HT1080 (cell line): ENCODE data around the gene HOXC13. TPM values are rescaled to one million over a fixed set of nuclear protein-coding genes. Genes with fewer than 3 reads are reported as not detected.
A peak's percentile ranks its signal among the peaks of the same experiment; 100 is the strongest.

Experiments
- DNase-seq: peaks from one replicate; pipeline ENCODE4 v3.0.0-alpha.2; 2015; ENCODE audit warnings: low read depth
- total RNA-seq: library from RNA; depleted of rRNA; stranded (reverse); fragments of >200 nt; shearing (Covaris generic); gene quantifications from 2 replicates; pipeline ENCODE4 v1.2.3, GENCODE V29; 2014

The HOXC13 gene
- total RNA-seq, 1 experiment from 2014 or later: 6.6 TPM

- no peak for DNase-seq
These were observed 29.8 kb downstream of the HOXC13 start for GRCh38 chr12:53968214-53969127.

GRCh38 chr12:53969588-53970259, 31.1 kb downstream of the HOXC13 start:
- DNase-seq: no peak

DNA sequence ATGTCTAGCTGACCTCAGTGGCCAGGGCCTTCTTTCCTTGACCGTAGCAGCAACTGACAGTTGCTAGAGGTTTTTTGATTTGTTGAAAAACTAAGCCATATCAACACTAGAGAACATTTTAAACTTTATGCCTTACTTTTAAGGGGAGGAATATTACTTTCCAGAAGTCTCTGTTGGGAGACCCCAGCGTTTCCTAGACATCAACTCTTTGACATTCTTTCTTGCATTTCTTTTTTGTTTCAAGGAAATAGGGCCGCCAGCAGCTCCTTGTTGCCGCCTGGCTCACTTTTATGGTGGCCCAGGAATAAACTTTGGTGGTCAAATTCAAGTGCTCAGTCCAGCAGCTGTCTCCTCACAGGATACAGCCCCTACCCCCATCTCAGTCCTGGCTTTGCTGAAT, 31.8 kb downstream of the HOXC13 start:
- no peak for DNase-seq

- no peak for DNase-seq
These were observed 32.5 kb downstream of the HOXC13 start for GRCh38 chr12:53971129-53971528.

- DNase-seq: no peak
These were observed 33.1 kb downstream of the HOXC13 start for GRCh38 chr12:53971686-53972085.

- peak; percentile 30 for DNase-seq
These were observed 33.6 kb downstream of the HOXC13 start for GRCh38 chr12:53972152-53972702.

GRCh38 chr12:53972722-53973235, 34.1 kb downstream of the HOXC13 start, which contains the start of gene HOXC11:
Gene HOXC11 (plus strand): TSS chr12:53973126. CDS start chr12:53973242, 116 bp downstream.
- DNase-seq: no peak

GRCh38 chr12:53973236-53974042, 34.8 kb downstream of the HOXC13 start:
- DNase-seq: no peak

DNA sequence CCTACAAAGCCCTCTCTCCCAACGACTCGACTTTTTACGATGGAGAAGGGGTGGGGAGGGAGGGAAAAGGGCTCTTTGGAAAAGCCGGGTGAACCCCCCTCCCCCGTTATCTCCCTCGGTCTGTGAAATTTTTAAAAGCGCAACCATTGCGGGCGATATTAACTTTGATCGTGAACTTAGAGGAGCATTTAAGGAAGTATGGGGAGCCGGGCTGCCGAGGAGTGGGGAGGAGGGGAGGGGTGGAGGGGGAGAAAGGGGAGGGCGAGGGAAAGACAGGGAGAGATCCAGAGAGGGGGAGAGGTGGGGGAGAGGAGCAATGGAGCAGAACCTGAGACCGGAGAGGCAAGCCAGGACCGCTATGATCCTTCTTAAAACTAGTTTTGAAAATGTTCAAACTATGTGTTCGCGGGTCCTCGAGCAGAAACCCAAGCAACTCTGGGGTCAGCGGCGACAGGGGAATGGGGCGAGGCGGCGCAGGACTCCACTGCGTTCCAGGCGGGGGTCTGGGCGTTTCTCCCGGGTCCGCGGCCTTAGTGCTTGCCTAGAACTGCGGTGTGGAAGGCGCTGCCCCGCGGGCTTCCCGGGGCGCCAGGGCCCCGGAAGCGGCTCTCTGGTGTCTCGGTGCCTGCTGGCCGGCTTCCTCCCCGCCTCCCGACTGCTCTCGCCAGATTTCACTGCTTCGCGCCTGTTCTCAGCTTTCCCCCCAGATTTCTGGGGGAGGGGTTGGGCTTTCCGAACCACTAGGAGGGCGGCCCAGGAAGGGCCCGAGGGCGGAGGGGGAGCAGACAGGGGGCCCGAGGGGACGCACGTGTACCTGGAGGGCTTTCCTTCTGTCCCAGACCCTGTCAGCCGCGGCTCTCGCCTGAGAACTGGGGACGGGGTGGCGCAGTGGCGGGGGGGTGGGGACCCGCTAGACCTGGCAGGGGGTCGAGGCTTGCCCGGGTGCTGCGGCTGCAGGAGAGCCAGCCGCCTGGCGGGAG, 35.7 kb downstream of the HOXC13 start, which contains the start of gene HOTAIR:
HOTAIR (minus strand) TSS at position 871 of the 980 bp plus-strand sequence.
- DNase-seq: no peak

DNA sequence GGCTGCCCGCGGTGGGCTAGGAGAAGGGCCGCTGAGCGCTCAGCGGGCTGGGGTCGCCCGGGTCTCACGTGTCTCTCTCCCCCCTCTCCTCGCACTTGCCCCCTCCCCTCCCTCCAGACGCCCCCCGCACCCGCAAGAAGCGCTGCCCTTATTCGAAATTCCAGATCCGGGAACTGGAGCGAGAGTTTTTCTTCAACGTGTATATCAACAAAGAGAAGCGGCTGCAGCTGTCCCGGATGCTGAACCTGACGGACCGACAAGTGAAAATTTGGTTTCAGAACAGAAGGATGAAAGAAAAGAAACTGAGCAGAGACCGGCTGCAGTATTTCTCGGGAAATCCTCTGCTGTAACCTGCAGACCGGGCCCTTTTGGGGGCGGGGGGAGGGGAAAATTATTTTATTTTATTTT, 36.4 kb downstream of the HOXC13 start:
- no peak for DNase-seq

DNA sequence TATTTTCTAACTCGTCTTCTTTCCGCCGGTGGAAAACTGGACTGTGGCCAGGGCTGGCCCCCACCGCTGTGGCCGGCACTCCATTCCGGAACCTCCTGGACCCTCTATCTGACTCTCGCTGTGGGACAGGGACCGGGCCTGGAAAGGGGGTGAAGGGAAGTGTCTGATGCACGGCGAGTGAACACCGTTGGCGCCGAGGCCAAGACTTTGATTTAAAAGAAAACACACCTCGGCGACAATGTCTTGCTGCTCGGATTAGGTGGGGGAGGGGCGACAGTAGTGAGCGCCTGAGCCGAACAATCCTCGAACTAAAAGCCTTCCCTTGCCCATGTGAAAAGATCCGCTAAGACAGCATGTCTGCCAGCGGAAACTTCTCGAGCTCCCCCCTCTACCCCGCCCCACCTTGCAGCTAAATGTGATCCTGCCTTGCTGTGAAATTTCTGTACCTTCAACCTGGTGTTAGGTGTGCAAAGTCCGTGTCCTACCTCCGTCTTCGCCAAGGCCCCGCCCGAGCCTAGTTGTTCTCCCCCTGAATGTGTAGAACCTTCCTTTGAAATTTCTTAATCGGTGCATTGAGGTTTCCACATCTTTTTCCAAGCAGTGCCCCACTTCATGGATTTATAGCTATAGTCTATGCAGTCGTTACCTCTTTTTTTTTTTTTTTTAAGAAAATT, 37.0 kb downstream of the HOXC13 start:
- no peak for DNase-seq

DNA sequence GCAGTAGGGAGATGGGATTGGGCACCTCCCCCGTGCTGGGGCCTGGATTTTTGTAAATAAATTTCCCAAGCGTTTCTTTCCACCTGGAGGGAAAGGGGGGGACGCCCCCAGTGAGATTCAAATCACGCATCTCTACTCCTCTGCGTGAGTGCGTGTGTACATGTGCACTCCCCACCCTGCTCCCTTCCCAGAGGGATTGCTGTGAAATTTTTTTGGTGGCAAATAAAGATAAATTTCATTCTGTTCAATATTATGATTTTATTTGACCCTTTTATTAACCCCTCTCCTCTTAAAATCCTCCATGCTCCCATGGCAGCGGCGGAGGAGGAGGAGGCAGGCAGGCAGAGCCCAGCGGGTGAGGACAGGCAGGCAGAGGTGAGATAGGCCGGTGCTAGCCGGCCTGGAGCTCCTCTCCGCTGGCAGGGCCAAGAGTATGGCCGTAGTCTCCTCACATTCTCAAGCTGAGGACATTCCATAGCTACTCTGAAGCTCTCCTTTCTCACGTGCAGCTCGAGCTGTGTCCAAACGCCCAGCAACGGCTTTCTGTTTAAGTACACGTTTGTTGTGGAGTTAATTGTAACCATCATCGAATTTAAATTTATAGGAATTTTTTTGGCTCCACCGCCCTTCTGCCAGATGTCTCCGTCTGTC, 37.7 kb downstream of the HOXC13 start:
- DNase-seq: no peak

- DNase-seq: no peak
These were observed 38.4 kb downstream of the HOXC13 start for GRCh38 chr12:53976823-53977595.

- no peak for DNase-seq
These were observed 39.2 kb downstream of the HOXC13 start for GRCh38 chr12:53977596-53978445.

GRCh38 chr12:53978477-53979356, 40.1 kb downstream of the HOXC13 start:
- DNase-seq: no peak
